Measurements from ENCODE around the gene TBCA. TPM values are rescaled to one million over a fixed set of nuclear protein-coding genes. Genes with fewer than 3 reads are reported as not detected.

Gene TBCA
- total RNA-seq, 3 donors from 2014 or later: 79.7 to 136 (median 111) TPM

DNA sequence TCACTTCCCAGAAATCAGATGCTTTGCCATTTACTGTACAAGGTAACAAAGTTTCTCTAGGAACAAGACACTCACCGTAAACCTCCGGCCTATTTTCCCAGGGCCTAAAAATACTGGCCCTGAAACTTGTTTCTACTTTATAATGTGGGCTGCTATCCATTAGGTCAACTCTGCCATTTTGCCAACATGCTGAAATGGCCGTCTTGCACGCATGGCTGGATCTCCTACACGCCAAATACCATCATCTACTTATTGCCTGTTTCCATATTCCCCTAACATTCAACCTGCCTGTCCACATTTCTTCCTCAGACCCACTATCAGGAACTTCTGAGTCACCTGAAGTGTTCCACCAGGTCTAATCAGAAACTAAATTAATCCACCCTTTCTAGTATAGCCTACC is 4.7 kb downstream of the TBCA start:
- no peak overlapping the region for H3K4me3 ChIP-seq
- ATAC-seq (no peak), DNase-seq (no peak)
- H3K36me3 ChIP-seq (ENCODE audit: low read depth): no peaks in the 10 kb centered on the region
- no peaks in the 10 kb centered on the region for H3K9me3 ChIP-seq
- intact Hi-C loops (cut with DNase I, micrococcal nuclease): no loop called here
- H3K4me1 ChIP-seq (ENCODE audit: low read depth): peaks cover 17% of the 10 kb centered on the region
- TF ChIP-seq, protein P1, sequence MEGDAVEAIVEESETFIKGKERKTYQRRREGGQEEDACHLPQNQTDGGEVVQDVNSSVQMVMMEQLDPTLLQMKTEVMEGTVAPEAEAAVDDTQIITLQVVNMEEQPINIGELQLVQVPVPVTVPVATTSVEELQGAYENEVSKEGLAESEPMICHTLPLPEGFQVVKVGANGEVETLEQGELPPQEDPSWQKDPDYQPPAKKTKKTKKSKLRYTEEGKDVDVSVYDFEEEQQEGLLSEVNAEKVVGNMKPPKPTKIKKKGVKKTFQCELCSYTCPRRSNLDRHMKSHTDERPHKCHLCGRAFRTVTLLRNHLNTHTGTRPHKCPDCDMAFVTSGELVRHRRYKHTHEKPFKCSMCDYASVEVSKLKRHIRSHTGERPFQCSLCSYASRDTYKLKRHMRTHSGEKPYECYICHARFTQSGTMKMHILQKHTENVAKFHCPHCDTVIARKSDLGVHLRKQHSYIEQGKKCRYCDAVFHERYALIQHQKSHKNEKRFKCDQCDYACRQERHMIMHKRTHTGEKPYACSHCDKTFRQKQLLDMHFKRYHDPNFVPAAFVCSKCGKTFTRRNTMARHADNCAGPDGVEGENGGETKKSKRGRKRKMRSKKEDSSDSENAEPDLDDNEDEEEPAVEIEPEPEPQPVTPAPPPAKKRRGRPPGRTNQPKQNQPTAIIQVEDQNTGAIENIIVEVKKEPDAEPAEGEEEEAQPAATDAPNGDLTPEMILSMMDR (IDR thresholded peaks at IDR 0.05): no peak

DNA sequence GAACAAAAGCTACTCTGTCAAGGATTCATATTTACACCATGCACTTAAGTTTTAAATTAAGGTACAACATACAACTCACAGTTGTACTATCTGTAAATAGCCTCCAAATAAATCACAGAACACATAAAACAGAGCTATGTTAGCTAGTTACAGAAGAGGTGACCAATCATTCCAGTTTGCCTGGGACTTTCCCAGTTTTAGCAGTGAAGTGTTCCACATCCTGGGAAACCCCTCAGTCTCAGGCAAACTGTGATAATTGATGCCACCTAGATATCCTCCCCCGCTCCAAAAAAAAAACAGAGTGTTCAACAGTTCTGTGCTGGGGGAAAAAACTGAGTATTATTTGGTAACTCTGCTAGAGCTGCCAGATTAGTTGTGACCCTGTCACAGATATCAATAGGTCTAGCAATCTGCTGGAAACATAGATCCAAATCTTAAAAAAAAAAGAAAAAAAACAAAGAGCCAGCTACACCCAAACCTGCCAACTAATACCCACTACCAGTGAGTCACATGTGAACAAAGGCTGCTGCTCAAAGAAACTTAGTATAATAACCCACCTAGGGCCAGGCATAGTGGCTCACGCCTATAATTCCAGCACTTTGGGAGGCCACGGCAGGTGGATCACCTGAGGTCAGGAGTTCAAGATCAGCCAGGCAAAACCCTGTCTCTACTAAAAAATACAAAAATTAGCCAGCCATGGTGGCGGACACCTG is 5.7 kb downstream of the TBCA start:
- H3K36me3 ChIP-seq (ENCODE audit: low read depth): no peaks in the 10 kb centered on the region
- DNase-seq: no peak
- TF ChIP-seq, protein P1 (IDR thresholded peaks at IDR 0.05): no peak
- ATAC-seq: no peak
- H3K4me1 ChIP-seq (ENCODE audit: low read depth): peaks cover 17% of the 10 kb centered on the region
- H3K4me3 ChIP-seq: no peak overlapping the region
- intact Hi-C loops (cut with DNase I, micrococcal nuclease): no loop called here
- no peaks in the 10 kb centered on the region for H3K9me3 ChIP-seq

DNA sequence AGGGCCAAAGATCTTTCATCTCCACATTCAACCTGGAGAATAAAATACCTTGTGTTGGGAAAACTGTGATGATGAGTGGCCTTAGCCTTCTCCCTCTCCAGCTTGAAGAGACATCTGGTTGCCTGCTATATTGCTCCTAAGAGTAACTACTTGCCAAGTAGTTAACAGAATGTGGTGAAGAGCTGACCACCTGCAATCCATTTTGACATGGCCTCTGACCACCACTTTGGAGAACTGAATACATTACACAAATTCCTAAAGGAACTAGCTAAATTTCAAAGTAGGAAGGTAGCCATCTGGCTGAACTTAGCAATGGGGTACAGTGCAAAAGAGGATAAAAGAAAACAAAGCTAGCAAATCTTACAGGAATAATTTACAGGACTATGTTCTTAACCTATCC is 7.2 kb downstream of the TBCA start:
- ATAC-seq (no peak), DNase-seq (no peak)
- no peaks in the 10 kb centered on the region for H3K36me3 ChIP-seq (ENCODE audit: low read depth)
- no peak overlapping the region for H3K4me3 ChIP-seq
- no peaks in the 10 kb centered on the region for H3K9me3 ChIP-seq
- intact Hi-C loops (cut with DNase I, micrococcal nuclease): no loop called here
- peaks cover 4% of the 10 kb centered on the region for H3K4me1 ChIP-seq (ENCODE audit: low read depth)
- TF ChIP-seq, protein P1 (IDR thresholded peaks at IDR 0.05): no peak

DNA sequence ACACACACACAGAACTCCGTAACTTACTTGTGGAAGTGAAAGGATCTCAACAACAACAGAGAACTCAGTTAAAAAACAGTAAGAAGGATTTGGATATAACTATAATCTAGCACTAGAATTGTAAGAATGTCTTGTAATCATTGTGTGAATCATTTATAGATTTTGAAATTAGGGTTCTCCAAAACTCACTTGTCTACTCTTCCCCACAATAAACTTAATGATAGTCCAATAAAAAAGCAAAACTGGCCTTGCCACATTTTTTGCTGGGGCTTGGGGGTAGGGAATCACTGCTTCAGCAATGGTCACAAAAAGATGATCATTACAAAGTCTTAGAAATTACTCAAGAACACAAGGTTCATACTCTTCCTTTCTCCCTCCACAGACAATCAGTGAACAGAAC is 8.8 kb downstream of the TBCA start:
- no peak for ATAC-seq
- DNase-seq: no peak
- intact Hi-C loops (cut with DNase I, micrococcal nuclease): no loop called here
- TF ChIP-seq, protein P1 (IDR thresholded peaks at IDR 0.05): no peak
- Histone ChIP-seq H3K4me1 (ENCODE audit: low read depth) (peaks cover 3% of the 10 kb centered on the region), H3K36me3 (ENCODE audit: low read depth) (no peaks in the 10 kb centered on the region), H3K9me3 (no peaks in the 10 kb centered on the region), H3K4me3 (no peak overlapping the region)

DNA sequence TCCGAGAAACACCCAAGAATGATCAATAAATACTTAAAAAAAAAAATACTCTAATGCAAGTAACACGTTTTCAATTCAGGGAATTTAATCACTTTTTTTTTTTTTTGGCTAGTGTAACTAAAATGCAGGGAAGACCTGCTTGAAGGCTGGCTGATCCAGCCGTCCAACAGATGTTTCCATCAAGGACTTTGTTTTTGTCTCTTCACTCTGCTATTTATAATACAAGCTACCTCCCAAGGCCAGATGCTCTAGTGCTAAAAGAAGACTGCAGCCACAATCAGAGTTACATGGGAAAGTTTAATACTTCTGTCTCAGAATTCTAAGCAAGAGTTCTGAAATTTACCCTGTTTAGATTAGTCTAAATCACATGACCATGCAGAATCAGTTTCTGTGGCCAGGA is 14.5 kb downstream of the TBCA start:
- H3K9me3 ChIP-seq: no peaks in the 10 kb centered on the region
- intact Hi-C loops (cut with DNase I, micrococcal nuclease): no loop called here
- ATAC-seq (no peak), DNase-seq (no peak)
- H3K36me3 ChIP-seq (ENCODE audit: low read depth): no peaks in the 10 kb centered on the region
- TF ChIP-seq, protein P1 (IDR thresholded peaks at IDR 0.05): no peak
- no peaks in the 10 kb centered on the region for H3K4me1 ChIP-seq (ENCODE audit: low read depth)
- no peak overlapping the region for H3K4me3 ChIP-seq

Data from mucosa of descending colon (tissue), 3 donors.